K562 (cell line): Measurements from ENCODE around the gene KCND3. TPM values are rescaled to one million over a fixed set of nuclear protein-coding genes. Genes with fewer than 3 reads are reported as not detected.

Source experiments
- CLOCK ChIP-seq: fragments of 250-450 bp; sonication (Bioruptor Pico); IDR thresholded peaks from 2 replicates; pipeline ENCODE4 v1.4.0; 2020; ENCODE audit warnings: mild to moderate bottlenecking, moderate library complexity, borderline replicate concordance
- MYC ChIP-seq, 2 experiments: fragments of 250-450 bp in 1 of 2; sonication (Bioruptor Pico) in 1 of 2; IDR thresholded peaks; 2 replicates each; pipeline versions ENCODE4 v1.5.1 to v1.6.1; 2012 to 2021; ENCODE audit warnings: low read depth in 2 of 2, borderline replicate concordance in 1 of 2, improper control_type of control experiment in 1 of 2, low read length in 1 of 2, mild to moderate bottlenecking in 1 of 2, moderate library complexity in 1 of 2
- OTX1 ChIP-seq: fragments of 450-650 bp; formaldehyde crosslinking; IDR thresholded peaks from 2 replicates; pipeline ENCODE4 v1.4.0; 2022; ENCODE audit warnings: mild to moderate bottlenecking
- TGIF2 ChIP-seq: sonication (generic); formaldehyde crosslinking; IDR thresholded peaks from 2 replicates; pipeline ENCODE4 v1.8.1; 2022; ENCODE audit warnings: mild to moderate bottlenecking, missing genetic modification reagents, moderate library complexity
- ZNF639 ChIP-seq, 2 experiments: fragments of 200-800 bp in 1 of 2; sonication (Bioruptor generic) in 1 of 2; sonication (generic) in 1 of 2; formaldehyde crosslinking in 1 of 2; IDR thresholded peaks in 1 of 2; conservative IDR thresholded peaks in 1 of 2; 2 replicates each; pipeline versions ENCODE4 v1.5.0 to v1.6.1; 2016 to 2020; ENCODE audit warnings: missing compliant biosample characterization in 1 of 2, missing genetic modification characterization in 1 of 2, missing genetic modification reagents in 1 of 2
- polyA plus RNA-seq, 8 experiments: library from polyadenylated mRNA; depleted of rRNA in 4 of 8; stranded (reverse) in 5 of 8; unstranded in 3 of 8; fragments of >200 nt; fragmentation: Nextera tagmentation in 2 of 8; fragmentation: Illumina TruSeq in 1 of 8; extraction: Ambion mirVana in 2 of 8; extraction: Trizol in 1 of 8; gene quantifications; 2 replicates each; pipeline versions ENCODE4 v1.2.1 to v1.2.3, GENCODE V29; 2011 to 2014; ENCODE audit warnings: inconsistent platforms in 1 of 8, missing spikeins in 1 of 8
- total RNA-seq, 7 experiments: library from RNA; depleted of rRNA in 6 of 7; stranded (reverse); fragments of >200 nt in 6 of 7; fragmentation: Illumina TruSeq in 2 of 7; extraction: Trizol in 2 of 7; gene quantifications; 2 replicates each; pipeline versions ENCODE4 v1.2.1 to v1.2.3, GENCODE V29; 2011 to 2021; ENCODE audit warnings: low replicate concordance in 1 of 7
- TF ChIP-seq, protein P1 (sequence below): fragments of 450-650 bp; IDR thresholded peaks from 2 replicates; pipeline ENCODE4 v1.6.1; 2016; ENCODE audit warnings: mild to moderate bottlenecking

KCND3 gene
- total and polyA plus RNA-seq, 9 of the 15 experiments (the other 6 are each of a cell fraction or from before 2014, with no cell fraction given): not detected

GRCh38 chr1:111747282-111747734, 242.2 kb downstream of the KCND3 start (continued):
- 0 out of 4 replicates have a peak, but pooled peaks of 1 of the 2 experiments have one; percentile 31 for TF ChIP-seq ZNF639 (CRISPR knock-in tag; conservative IDR thresholded peaks at IDR 0.05 in 1 of 2, IDR thresholded peaks at IDR 0.05 in 1 of 2)
- no peak for TF ChIP-seq CLOCK
- no peak for TF ChIP-seq TGIF2
- TF ChIP-seq, protein P1, sequence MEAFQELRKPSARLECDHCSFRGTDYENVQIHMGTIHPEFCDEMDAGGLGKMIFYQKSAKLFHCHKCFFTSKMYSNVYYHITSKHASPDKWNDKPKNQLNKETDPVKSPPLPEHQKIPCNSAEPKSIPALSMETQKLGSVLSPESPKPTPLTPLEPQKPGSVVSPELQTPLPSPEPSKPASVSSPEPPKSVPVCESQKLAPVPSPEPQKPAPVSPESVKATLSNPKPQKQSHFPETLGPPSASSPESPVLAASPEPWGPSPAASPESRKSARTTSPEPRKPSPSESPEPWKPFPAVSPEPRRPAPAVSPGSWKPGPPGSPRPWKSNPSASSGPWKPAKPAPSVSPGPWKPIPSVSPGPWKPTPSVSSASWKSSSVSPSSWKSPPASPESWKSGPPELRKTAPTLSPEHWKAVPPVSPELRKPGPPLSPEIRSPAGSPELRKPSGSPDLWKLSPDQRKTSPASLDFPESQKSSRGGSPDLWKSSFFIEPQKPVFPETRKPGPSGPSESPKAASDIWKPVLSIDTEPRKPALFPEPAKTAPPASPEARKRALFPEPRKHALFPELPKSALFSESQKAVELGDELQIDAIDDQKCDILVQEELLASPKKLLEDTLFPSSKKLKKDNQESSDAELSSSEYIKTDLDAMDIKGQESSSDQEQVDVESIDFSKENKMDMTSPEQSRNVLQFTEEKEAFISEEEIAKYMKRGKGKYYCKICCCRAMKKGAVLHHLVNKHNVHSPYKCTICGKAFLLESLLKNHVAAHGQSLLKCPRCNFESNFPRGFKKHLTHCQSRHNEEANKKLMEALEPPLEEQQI: no peak
- TF ChIP-seq MYC (IDR thresholded peaks at IDR 0.05; ENCODE audit: low read depth, low read length): peak; percentile 52; the same call in 1 of the 2 replicates
- TF ChIP-seq MYC (CRISPR knock-in tag; IDR thresholded peaks at IDR 0.05; ENCODE audit: borderline replicate concordance, low read depth): no peak
- TF ChIP-seq OTX1 (CRISPR knock-in tag): no peak
